GM12878 (cell line): Measurements from ENCODE around the gene MMD. TPM values are rescaled to one million over a fixed set of nuclear protein-coding genes. Genes with fewer than 3 reads are reported as not detected.

Experiments
- BMI1 ChIP-seq: fragments of 450-650 bp; IDR thresholded peaks from 2 replicates; pipeline ENCODE4 v1.6.1; 2016; ENCODE audit warnings: mild to moderate bottlenecking, moderate library complexity, borderline replicate concordance
- CBFB ChIP-seq: IDR thresholded peaks from 2 replicates; pipeline ENCODE4 v1.6.1; 2016; ENCODE audit warnings: antibody characterized with exemption, low read depth
- DPF2 ChIP-seq: fragments of 450-650 bp; IDR thresholded peaks from 2 replicates; pipeline ENCODE4 v1.6.1; 2017; ENCODE audit warnings: mild to moderate bottlenecking
- RUNX3 ChIP-seq: IDR thresholded peaks from 2 replicates; pipeline ENCODE4 v1.6.1; 2012; ENCODE audit warnings: low read length, inconsistent platforms
- polyA plus RNA-seq, 11 experiments: library from polyadenylated mRNA; depleted of rRNA in 4 of 11; unstranded in 6 of 11; stranded (reverse) in 5 of 11; fragments of >200 nt; fragmentation: Nextera tagmentation in 4 of 11; fragmentation: Illumina TruSeq in 1 of 11; extraction: Ambion mirVana in 4 of 11; extraction: Trizol in 1 of 11; gene quantifications; 1 replicate in 1 of 11; 2 replicates in 10 of 11; pipeline versions ENCODE4 v1.2.1 to v1.2.3, GENCODE V29; 2011 to 2016; ENCODE audit warnings: inconsistent platforms in 2 of 11, missing spikeins in 2 of 11, low read depth in 1 of 11
- total RNA-seq, 4 experiments: library from RNA; depleted of rRNA in 3 of 4; stranded (reverse); fragments of >200 nt in 3 of 4; fragmentation: Illumina TruSeq in 1 of 4; extraction: Trizol in 1 of 4; gene quantifications; 2 replicates each; pipeline versions ENCODE4 v1.2.1 to v1.2.3, GENCODE V29; 2013 to 2021
- TF ChIP-seq, protein P1 (sequence below): fragments of 450-650 bp; IDR thresholded peaks from 2 replicates; pipeline ENCODE4 v1.6.1; 2017; ENCODE audit warnings: mild to moderate bottlenecking, low read depth, inconsistent platforms; ENCODE audit not compliant: poor library complexity, severe bottlenecking
- TF ChIP-seq, protein P2 (sequence below): fragments of 450-650 bp; IDR thresholded peaks from 2 replicates; pipeline ENCODE4 v1.6.1; 2017; ENCODE audit warnings: mild to moderate bottlenecking, moderate library complexity

The MMD gene
- total and polyA plus RNA-seq, 10 of the 15 experiments (the other 5 are each of a cell fraction or from before 2014, with no cell fraction given), result 8.0 to 46.7 (median 22.3) TPM

DNA sequence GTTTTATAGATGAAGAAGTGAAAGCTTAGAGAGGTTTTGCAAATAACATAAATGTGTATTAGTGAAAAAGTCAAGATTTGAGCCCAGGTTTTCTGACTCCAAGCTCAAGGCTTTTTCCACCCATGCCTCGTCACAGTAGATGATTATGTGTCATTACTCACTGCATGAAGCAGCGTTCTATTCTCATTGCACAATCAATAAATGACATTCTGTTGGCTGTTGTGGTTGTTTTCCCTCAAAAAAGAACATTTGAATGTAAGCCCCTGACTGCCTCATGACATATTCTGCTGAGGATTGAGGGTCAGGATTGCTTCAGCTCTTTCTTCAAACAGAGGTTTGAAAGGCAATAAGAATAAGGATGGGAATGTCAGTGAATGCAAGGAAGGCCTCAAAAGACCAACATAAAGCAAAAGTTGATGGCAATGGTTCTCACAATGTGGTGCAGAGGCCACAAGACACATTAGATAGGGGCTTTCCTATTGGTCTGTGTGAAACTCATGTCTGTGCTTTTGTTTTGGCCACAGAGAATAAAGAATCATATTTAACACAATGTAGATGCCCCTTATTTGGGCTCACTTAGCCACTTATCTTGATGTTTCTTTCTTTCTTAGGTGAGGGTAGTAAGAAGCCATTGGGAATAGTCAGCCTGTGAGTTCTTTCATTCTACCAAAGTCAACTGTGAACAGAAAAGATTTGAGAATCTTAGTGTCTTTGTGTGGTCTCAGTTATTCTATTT is 5.4 kb upstream of the MMD start (continued):
- TF ChIP-seq CBFB, result no peak
- no peak for TF ChIP-seq BMI1
- TF ChIP-seq RUNX3, result peak; percentile 69
- TF ChIP-seq, protein P1, sequence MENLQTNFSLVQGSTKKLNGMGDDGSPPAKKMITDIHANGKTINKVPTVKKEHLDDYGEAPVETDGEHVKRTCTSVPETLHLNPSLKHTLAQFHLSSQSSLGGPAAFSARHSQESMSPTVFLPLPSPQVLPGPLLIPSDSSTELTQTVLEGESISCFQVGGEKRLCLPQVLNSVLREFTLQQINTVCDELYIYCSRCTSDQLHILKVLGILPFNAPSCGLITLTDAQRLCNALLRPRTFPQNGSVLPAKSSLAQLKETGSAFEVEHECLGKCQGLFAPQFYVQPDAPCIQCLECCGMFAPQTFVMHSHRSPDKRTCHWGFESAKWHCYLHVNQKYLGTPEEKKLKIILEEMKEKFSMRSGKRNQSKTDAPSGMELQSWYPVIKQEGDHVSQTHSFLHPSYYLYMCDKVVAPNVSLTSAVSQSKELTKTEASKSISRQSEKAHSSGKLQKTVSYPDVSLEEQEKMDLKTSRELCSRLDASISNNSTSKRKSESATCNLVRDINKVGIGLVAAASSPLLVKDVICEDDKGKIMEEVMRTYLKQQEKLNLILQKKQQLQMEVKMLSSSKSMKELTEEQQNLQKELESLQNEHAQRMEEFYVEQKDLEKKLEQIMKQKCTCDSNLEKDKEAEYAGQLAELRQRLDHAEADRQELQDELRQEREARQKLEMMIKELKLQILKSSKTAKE, result no peak
- TF ChIP-seq DPF2, result 0 out of 2 replicates have a peak, but pooled peaks have one; percentile 12
- TF ChIP-seq, protein P2, sequence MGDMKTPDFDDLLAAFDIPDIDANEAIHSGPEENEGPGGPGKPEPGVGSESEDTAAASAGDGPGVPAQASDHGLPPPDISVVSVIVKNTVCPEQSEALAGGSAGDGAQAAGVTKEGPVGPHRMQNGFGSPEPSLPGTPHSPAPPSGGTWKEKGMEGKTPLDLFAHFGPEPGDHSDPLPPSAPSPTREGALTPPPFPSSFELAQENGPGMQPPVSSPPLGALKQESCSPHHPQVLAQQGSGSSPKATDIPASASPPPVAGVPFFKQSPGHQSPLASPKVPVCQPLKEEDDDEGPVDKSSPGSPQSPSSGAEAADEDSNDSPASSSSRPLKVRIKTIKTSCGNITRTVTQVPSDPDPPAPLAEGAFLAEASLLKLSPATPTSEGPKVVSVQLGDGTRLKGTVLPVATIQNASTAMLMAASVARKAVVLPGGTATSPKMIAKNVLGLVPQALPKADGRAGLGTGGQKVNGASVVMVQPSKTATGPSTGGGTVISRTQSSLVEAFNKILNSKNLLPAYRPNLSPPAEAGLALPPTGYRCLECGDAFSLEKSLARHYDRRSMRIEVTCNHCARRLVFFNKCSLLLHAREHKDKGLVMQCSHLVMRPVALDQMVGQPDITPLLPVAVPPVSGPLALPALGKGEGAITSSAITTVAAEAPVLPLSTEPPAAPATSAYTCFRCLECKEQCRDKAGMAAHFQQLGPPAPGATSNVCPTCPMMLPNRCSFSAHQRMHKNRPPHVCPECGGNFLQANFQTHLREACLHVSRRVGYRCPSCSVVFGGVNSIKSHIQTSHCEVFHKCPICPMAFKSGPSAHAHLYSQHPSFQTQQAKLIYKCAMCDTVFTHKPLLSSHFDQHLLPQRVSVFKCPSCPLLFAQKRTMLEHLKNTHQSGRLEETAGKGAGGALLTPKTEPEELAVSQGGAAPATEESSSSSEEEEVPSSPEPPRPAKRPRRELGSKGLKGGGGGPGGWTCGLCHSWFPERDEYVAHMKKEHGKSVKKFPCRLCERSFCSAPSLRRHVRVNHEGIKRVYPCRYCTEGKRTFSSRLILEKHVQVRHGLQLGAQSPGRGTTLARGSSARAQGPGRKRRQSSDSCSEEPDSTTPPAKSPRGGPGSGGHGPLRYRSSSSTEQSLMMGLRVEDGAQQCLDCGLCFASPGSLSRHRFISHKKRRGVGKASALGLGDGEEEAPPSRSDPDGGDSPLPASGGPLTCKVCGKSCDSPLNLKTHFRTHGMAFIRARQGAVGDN, result peak; percentile 99
